ENCODE results near the gene PSME2.

GRCh38 chr14:24135834-24136683 is 10.4 kb downstream of the PSME2 start, which contains the start of gene PSME1:
- TF ChIP-seq CTCF (IDR thresholded peaks at IDR 0.05) (no peak), POLR2A (IDR thresholded peaks at IDR 0.05) (peak; percentile 29 to 71)
